K562 (cell line): ENCODE measurements around the gene STK4. TPM values are rescaled to one million over a fixed set of nuclear protein-coding genes. Genes with fewer than 3 reads are reported as not detected.

Source experiments
- ATAC-seq: fragments of 200-7000 bp; cut with Tn5 transposase; 3 replicates; pipeline ENCODE4 v1.9.1; 2020; ENCODE audit warnings: moderate library complexity
- BruUV-seq: library from RNA; stranded (reverse); fragments of 400-500 nt; replicated peaks from 2 replicates; lab custom pipeline; 2021; lab: Mats Ljungman, UMichigan
- CTCF ChIA-PET: fragments of 300-600 bp; formaldehyde crosslinking; extraction: SDS; loops from one replicate; lab custom pipeline; 2021; ENCODE audit warnings: low intra/inter-chr PET ratio; lab: Yijun Ruan, JAX
- POLR2A ChIA-PET: fragments of 300-600, 350-650 bp; sonication (Branson Sonifier 250); formaldehyde crosslinking; extraction: SDS; loops from one replicate; lab custom pipeline; 2021; ENCODE audit warnings: antibody characterized with exemption, inconsistent platforms; lab: Yijun Ruan, JAX
- DNase-seq, 4 experiments: peaks; one replicate each; pipeline versions ENCODE4 v3.0.0 to v3.0.0-alpha.2; 2011 to 2018; ENCODE audit warnings: low spot score in 3 of 4, mixed read lengths in 3 of 4; ENCODE audit errors: extremely low read depth in 1 of 4
- FAIRE-seq: peaks from 2 replicates; lab custom pipeline; 2011; peaks lifted over from hg19 to GRCh38; lab: Jason Lieb, UNC
- H2AFZ ChIP-seq: 2 replicates; pipeline ENCODE4 v1.6.0; 2011; ENCODE audit warnings: low read depth, low read length, control low read depth, inconsistent platforms
- H3K27ac ChIP-seq: fragments of 200-600 bp; 3 replicates; pipeline ENCODE4 v1.8.0; 2011; ENCODE audit warnings: low read depth, mild to moderate bottlenecking, control low read depth, inconsistent platforms, low read length, moderate library complexity, mixed read lengths; ENCODE audit errors: extremely low read depth
- H3K27me3 ChIP-seq, 2 experiments: fragments of 300-600 bp in 1 of 2; 2 replicates in 1 of 2; 3 replicates in 1 of 2; pipeline versions ENCODE4 v1.6.0 to v1.8.0; 2011; ENCODE audit warnings: inconsistent platforms in 2 of 2, low read length in 2 of 2, mild to moderate bottlenecking in 1 of 2, mixed read lengths in 1 of 2, moderate library complexity in 1 of 2; ENCODE audit not compliant: control insufficient read depth in 2 of 2, insufficient read depth in 2 of 2
- H3K36me3 ChIP-seq: fragments of 300-600 bp; 3 replicates; pipeline ENCODE4 v1.8.0; 2011; ENCODE audit warnings: mild to moderate bottlenecking, low read length, inconsistent platforms; ENCODE audit not compliant: control insufficient read depth, insufficient read depth
- H3K4me1 ChIP-seq, 2 experiments: fragments of 200-600 bp in 1 of 2; replicated peaks in 1 of 2; 2 replicates in 1 of 2; 3 replicates in 1 of 2; pipeline versions ENCODE4 v1.5.1 to v1.8.0; 2011; ENCODE audit warnings: inconsistent platforms in 2 of 2, low read length in 2 of 2, mild to moderate bottlenecking in 1 of 2, mixed read lengths in 1 of 2, moderate library complexity in 1 of 2; ENCODE audit not compliant: control insufficient read depth in 2 of 2, insufficient read depth in 2 of 2
- H3K4me2 ChIP-seq: 2 replicates; pipeline ENCODE4 v1.6.1; 2011; ENCODE audit warnings: low read length, control low read depth, inconsistent platforms, mixed read lengths; ENCODE audit not compliant: insufficient read depth
- H3K4me3 ChIP-seq: fragments of 200-600 bp; sonication (generic), shearing (Covaris generic); 2 replicates; pipeline ENCODE4 v1.5.1; 2016; ENCODE audit warnings: control low read depth, inconsistent platforms
- H3K79me2 ChIP-seq: fragments of 200-600 bp; 3 replicates; pipeline ENCODE4 v1.8.0; 2011; ENCODE audit warnings: low read length, inconsistent platforms; ENCODE audit not compliant: control insufficient read depth, insufficient read depth
- H3K9ac ChIP-seq, 2 experiments: 2 replicates each; pipeline versions ENCODE4 v1.6.0 to v1.6.1; 2011; ENCODE audit warnings: low read depth in 2 of 2, low read length in 2 of 2, control low read depth in 1 of 2, inconsistent platforms in 1 of 2, mild to moderate bottlenecking in 1 of 2, mixed read lengths in 1 of 2; ENCODE audit not compliant: insufficient read depth in 1 of 2
- H3K9me1 ChIP-seq: one replicate; pipeline ENCODE4 v1.6.0; 2011; ENCODE audit warnings: inconsistent platforms, mild to moderate bottlenecking, low read length, moderate library complexity; ENCODE audit not compliant: control insufficient read depth, insufficient read depth
- H3K9me3 ChIP-seq: replicated peaks from 2 replicates; pipeline ENCODE4 v1.5.1; 2011; ENCODE audit warnings: low read depth, low read length, inconsistent platforms; ENCODE audit not compliant: control insufficient read depth, insufficient read depth
- H4K20me1 ChIP-seq: replicated peaks from 2 replicates; pipeline ENCODE4 v1.6.1; 2011; ENCODE audit warnings: low read length, inconsistent platforms, mixed read lengths; ENCODE audit not compliant: control insufficient read depth, insufficient read depth
- ESRRB ChIP-seq: fragments of 250-450 bp; sonication (Bioruptor Pico); IDR thresholded peaks from 2 replicates; pipeline ENCODE4 v1.5.0; 2020; ENCODE audit warnings: mild to moderate bottlenecking, moderate library complexity, borderline replicate concordance
- WGBS: fragments of 100-300 bp; shearing (Covaris generic); methylation state at CpG from one replicate; pipeline ENCODE4 v1.1.6; 2016; ENCODE audit warnings: low coverage, mixed read lengths; ENCODE audit not compliant: insufficient coverage; ENCODE audit errors: missing lambda C conversion rate; 5-methylcytosine and 5-hydroxymethylcytosine counted together
- in situ Hi-C: fragments of 300-500 bp; cut with MboI; formaldehyde crosslinking; loops from 4 replicates; pipeline ENCODE4 v1.15.0; 2018; ENCODE audit warnings: inconsistent platforms, mixed read lengths
- intact Hi-C: fragments of 100-400 bp; cut with micrococcal nuclease; formaldehyde crosslinking; loops from 2 replicates; pipeline ENCODE4 v1.14.2; 2022
- polyA plus RNA-seq, 8 experiments: library from polyadenylated mRNA; depleted of rRNA in 4 of 8; stranded (reverse) in 5 of 8; unstranded in 3 of 8; fragments of >200 nt; fragmentation: Nextera tagmentation in 2 of 8; fragmentation: Illumina TruSeq in 1 of 8; extraction: Ambion mirVana in 2 of 8; extraction: Trizol in 1 of 8; gene quantifications; 2 replicates each; pipeline versions ENCODE4 v1.2.1 to v1.2.3, GENCODE V29; 2011 to 2014; ENCODE audit warnings: inconsistent platforms in 1 of 8, missing spikeins in 1 of 8
- total RNA-seq, 7 experiments: library from RNA; depleted of rRNA in 6 of 7; stranded (reverse); fragments of >200 nt in 6 of 7; fragmentation: Illumina TruSeq in 2 of 7; extraction: Trizol in 2 of 7; gene quantifications; 2 replicates each; pipeline versions ENCODE4 v1.2.1 to v1.2.3, GENCODE V29; 2011 to 2021; ENCODE audit warnings: low replicate concordance in 1 of 7
- TF ChIP-seq, protein P1 (sequence below): fragments of 250-450 bp; sonication (Bioruptor Pico); IDR thresholded peaks from 2 replicates; pipeline ENCODE4 v1.5.0; 2022; ENCODE audit warnings: mild to moderate bottlenecking
- TF ChIP-seq, protein P2 (sequence below), 3 experiments: fragments of 200-800 bp in 1 of 3; fragments of 250-450 bp in 1 of 3; fragments of 450-650 bp in 1 of 3; sonication (Bioruptor Pico) in 1 of 3; sonication (Bioruptor generic) in 1 of 3; formaldehyde crosslinking in 1 of 3; IDR thresholded peaks; 2 replicates each; pipeline versions ENCODE4 v1.6.1 to v1.8.0; 2016 to 2022; ENCODE audit warnings: mild to moderate bottlenecking in 2 of 3, missing genetic modification characterization in 2 of 3, missing compliant biosample characterization in 1 of 3, moderate library complexity in 1 of 3
- TF ChIP-seq, protein P3 (sequence below): sonication (generic); formaldehyde crosslinking; IDR thresholded peaks from 2 replicates; pipeline ENCODE4 v1.8.0; 2022; ENCODE audit warnings: missing genetic modification reagents, mild to moderate bottlenecking, borderline replicate concordance

The STK4 gene
- total and polyA plus RNA-seq, 9 of the 15 experiments (the other 6 are each of a cell fraction or from before 2014, with no cell fraction given) = 11.9 to 30.6 (median 22.2) TPM

DNA sequence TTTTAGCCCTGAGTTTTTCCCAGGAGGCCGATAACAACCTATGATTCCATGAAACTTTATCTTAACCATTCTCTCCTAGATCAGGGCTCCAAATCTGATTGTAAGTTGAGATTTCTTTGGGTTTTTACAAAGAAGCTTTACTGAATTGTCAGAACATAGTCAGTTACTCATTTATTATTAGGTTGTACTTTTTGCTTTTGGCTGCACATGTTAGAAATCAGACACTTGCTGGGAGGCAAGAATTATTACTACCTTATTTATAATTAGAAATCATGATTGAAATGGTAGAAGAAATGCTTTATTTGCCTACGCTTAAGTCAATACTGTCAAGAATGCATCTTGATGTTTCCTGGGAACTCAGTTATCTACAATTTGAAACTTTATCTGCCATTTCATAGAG lies 71.3 kb downstream of the STK4 start (continued):
- TF ChIP-seq, protein P1, sequence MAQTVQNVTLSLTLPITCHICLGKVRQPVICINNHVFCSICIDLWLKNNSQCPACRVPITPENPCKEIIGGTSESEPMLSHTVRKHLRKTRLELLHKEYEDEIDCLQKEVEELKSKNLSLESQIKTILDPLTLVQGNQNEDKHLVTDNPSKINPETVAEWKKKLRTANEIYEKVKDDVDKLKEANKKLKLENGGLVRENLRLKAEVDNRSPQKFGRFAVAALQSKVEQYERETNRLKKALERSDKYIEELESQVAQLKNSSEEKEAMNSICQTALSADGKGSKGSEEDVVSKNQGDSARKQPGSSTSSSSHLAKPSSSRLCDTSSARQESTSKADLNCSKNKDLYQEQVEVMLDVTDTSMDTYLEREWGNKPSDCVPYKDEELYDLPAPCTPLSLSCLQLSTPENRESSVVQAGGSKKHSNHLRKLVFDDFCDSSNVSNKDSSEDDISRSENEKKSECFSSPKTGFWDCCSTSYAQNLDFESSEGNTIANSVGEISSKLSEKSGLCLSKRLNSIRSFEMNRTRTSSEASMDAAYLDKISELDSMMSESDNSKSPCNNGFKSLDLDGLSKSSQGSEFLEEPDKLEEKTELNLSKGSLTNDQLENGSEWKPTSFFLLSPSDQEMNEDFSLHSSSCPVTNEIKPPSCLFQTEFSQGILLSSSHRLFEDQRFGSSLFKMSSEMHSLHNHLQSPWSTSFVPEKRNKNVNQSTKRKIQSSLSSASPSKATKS (CRISPR knock-in tag) = no peak

DNA sequence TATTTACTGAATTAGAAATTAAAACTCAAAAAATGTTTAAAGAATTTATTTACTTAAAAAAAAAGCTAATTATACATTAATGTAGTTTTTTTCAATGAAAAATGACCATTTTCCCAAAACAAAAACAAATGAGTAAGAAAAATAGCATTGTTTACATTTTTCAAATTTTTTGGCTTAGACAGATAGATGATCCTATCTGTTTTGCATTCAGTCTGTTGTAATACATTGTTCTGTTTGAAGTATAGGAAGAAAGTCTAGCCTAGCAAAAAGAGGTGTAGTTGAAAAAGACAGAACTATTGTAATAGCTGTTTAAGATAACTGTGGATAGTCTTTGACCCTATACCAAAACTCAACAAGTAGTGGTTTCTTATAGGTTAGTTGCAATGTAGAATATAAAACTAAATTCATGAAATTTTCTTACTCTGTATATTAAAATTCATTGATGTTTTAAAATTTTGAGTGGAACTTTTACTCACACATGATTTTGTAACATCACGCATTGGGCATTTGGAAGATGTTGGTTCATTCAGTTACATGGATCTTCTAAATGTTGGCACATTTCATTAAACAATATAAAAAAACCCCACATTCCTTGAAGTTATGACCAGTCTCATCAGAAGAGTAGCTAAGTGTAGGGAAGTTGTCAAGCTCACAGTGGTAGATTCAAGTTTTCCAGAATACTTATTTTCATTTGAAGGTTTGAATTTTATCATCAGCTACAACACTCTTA lies 72.6 kb downstream of the STK4 start:
- H3K27ac ChIP-seq = no peak overlapping the region
- FAIRE-seq (no peak), DNase-seq (no peak), ATAC-seq (no peak)
- intact Hi-C loops (no loop called here), in situ Hi-C loops (no loop called here)
- no peaks in the 10 kb centered on the region for H3K79me2 ChIP-seq
- H3K4me2 ChIP-seq = no peak overlapping the region
- no peaks in the 10 kb centered on the region for H3K27me3 ChIP-seq
- no peak overlapping the region for H2AFZ ChIP-seq
- no TSS peak for BruUV-seq
- peaks cover 4% of the 10 kb centered on the region for H3K36me3 ChIP-seq
- no peaks in the 10 kb centered on the region for H3K9me1 ChIP-seq
- H3K9me3 ChIP-seq = no peaks in the 10 kb centered on the region
- ChIA-PET CTCF (no interaction called here), POLR2A (interaction anchor here (2.0 kb wide), 1 partner anchor 10 kb away, joined by 9 read pairs; no protein-coding TSS in a partner anchor)
- H3K4me3 ChIP-seq = no peak overlapping the region
- no peaks in the 10 kb centered on the region for H4K20me1 ChIP-seq
- no peak overlapping the region for H3K9ac ChIP-seq
- WGBS = 100% methylated on average over 1 of the region's 1 CpG
- peaks cover 0 to 15% of the 10 kb centered on the region in 2 experiments; a peak in 3 of 5 replicates for H3K4me1 ChIP-seq
- no peak for TF ChIP-seq ESRRB (CRISPR knock-in tag)
- TF ChIP-seq, protein P2, sequence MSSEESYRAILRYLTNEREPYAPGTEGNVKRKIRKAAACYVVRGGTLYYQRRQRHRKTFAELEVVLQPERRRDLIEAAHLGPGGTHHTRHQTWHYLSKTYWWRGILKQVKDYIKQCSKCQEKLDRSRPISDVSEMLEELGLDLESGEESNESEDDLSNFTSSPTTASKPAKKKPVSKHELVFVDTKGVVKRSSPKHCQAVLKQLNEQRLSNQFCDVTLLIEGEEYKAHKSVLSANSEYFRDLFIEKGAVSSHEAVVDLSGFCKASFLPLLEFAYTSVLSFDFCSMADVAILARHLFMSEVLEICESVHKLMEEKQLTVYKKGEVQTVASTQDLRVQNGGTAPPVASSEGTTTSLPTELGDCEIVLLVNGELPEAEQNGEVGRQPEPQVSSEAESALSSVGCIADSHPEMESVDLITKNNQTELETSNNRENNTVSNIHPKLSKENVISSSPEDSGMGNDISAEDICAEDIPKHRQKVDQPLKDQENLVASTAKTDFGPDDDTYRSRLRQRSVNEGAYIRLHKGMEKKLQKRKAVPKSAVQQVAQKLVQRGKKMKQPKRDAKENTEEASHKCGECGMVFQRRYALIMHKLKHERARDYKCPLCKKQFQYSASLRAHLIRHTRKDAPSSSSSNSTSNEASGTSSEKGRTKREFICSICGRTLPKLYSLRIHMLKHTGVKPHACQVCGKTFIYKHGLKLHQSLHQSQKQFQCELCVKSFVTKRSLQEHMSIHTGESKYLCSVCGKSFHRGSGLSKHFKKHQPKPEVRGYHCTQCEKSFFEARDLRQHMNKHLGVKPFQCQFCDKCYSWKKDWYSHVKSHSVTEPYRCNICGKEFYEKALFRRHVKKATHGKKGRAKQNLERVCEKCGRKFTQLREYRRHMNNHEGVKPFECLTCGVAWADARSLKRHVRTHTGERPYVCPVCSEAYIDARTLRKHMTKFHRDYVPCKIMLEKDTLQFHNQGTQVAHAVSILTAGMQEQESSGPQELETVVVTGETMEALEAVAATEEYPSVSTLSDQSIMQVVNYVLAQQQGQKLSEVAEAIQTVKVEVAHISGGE (CRISPR knock-in tag; IDR thresholded peaks at IDR 0.05) = no peak
- TF ChIP-seq, protein P3, sequence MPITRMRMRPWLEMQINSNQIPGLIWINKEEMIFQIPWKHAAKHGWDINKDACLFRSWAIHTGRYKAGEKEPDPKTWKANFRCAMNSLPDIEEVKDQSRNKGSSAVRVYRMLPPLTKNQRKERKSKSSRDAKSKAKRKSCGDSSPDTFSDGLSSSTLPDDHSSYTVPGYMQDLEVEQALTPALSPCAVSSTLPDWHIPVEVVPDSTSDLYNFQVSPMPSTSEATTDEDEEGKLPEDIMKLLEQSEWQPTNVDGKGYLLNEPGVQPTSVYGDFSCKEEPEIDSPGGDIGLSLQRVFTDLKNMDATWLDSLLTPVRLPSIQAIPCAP (CRISPR knock-in tag) = no peak
